ENCODE data around the gene RPGRIP1.

GRCh38 chr14:21287168-21287567 is 7.3 kb downstream of the RPGRIP1 start:
- no peak for TF ChIP-seq POLR2AphosphoS5 (IDR thresholded peaks at IDR 0.05; ENCODE audit: borderline replicate concordance, low read depth, low read length)
- TF ChIP-seq EZH2 (IDR thresholded peaks at IDR 0.05), result no peak
- no peak for TF ChIP-seq FOXP2 (optimal IDR thresholded peaks at IDR 0.05; ENCODE audit: control extremely low read depth, extremely low read length, insufficient read depth)

Data from SK-N-MC (cell line).